A204.1 (cell line): ENCODE results near the gene GDF10.

Experiments
- FAIRE-seq: peaks from 2 replicates; lab custom pipeline; 2012; peaks lifted over from hg19 to GRCh38; lab: Jason Lieb, UNC

The GDF10 gene

DNA sequence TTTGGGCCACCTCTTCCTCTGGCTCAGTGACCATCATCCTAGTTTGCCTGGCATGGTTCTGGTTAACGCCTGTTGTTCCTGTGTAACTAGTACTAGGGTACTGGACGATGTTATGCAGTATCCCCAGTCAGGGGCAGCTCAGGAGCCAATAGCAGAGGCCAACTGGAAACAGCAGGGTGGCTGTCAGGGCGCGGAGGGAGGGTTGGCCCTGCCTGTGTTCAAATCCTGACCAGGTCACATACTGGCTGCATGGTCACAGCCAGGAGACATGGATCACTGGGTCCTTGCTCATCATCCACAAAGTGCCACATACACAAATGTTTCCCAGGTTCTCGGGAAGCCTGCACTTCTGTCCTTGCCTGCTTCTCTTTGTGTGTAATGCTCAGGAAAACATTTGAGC lies 35.9 kb downstream of the GDF10 start:
- FAIRE-seq: no peak

DNA sequence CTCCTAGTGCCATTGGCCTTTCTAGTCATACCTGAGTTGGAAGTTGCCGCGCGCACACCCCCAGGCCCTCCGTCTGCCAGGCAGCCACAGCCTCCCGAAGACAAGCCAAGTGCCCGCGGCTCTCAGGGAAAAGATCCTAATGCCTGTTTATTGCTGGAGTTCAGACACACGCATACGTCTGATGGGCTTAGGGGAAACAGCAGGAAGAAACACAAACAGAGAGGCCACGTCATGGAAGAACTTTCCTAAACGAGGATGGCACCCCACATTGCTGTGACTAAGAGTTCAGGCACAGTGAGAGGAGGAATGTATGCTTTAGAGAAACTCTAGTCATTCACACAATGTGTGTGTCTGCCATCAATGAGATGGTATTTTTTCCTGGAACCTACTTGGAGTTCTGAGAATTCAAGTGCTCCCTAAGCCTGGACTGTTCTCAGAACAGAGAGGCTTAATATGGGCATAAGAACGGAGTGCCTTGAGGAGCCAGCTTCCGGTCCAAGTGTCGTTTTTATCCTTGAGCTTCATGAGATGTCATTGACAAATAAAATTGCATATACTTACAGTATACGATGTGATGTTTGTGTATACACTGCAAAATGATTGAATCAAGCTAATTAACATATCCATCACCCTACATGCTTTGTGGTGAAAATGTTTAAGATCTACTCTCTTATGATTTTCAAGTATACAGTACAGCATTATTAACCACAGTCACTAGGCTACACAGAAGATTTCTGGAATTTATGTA lies 36.6 kb downstream of the GDF10 start:
- no peak for FAIRE-seq

- no peak for FAIRE-seq
Observed at GRCh38 chr10:47337310-47337709, 37.3 kb downstream of the GDF10 start.

DNA sequence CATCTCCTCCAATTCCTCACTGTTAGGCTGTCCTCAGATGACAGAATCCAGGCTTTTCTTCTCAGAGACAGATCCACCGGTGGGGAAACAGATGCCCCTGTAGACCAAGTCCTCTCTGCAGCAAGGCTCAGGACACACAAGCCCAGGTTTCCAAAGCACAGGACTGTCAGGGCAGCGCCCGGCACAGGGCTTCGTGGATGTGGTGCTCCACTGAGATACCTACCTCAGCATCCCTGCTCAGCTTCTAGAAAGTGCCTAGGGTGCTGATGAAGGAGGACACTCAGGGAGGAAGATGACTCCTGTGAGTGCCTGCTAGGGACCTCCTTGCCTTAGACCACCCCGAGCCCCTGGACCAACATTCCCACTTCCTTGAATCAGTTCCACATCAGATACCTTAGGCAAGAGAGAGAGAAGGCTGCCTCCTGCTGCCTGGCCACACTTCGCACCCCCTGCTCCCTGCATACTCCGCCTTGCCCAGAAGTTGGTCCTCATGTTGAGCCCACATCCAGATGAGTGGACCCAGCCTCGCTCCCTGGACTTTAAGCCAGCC lies 39.3 kb downstream of the GDF10 start:
- FAIRE-seq: no peak

DNA sequence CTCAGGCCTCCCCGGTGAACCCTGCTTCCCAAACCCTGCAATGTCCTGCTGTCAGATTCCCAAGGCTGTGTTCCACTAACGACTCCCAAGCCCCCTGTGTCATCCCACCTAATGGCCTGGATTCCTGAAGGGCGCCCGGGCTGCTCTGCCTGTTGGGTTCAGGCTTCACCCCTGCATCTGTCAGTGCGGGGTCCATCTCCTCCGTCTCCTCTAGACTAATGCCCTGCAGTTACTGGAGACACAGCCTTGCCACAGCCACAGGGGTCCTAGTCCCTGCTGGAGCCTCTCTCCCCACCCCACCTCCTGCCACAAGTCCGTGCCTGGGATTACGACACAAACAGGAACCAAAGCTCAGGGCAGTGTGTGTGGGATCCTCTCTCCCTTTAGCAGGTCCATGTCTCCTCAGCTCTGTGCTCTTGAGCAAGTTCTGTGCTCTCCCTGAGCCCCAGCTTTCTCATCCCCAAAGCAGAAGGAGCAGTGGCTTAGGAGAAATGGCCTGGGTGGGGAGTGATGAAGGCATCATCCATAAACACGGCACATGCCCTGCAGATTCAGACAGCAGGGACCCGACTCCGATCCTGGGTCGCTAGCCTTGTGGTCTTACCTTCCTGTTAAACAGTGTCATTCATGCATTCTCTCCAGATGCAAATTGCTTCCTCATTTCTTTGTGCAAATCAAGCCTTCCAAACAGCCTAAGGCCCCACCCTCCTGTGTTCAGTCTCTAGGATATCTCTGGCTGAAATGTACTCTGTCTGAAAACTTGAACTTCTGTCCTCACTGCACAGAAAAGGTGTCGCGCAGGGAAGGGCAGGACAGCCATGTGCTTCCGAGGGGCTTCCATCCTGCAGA lies 40.0 kb downstream of the GDF10 start:
- no peak for FAIRE-seq

DNA sequence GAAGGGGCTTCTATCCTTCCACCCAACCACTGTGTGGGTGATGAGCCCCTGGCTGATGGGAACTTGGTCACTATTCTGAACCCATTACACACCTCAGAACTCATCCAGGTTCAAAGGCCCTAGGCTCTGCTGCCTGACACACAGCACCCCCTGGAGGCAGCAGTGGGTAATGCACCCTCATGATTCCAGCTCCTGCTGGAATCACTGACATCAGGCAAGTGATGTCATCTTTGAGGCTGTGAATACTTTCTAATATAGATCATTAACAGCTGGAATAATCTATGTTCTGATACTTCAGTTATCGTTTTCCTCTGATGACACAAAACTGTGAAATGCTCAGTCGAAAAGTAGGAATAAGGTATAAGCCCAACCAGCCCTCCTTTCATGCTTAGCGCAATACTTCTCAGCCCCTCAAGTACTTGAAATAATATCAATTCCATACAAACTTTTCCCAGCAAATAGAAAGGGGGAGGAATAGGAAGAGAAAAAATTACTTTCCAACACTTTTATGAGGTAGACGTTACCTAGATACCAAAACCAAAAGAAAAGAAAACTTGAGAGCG lies 40.7 kb downstream of the GDF10 start:
- no peak for FAIRE-seq

GRCh38 chr10:47344996-47345870 lies 45.2 kb downstream of the GDF10 start:
- FAIRE-seq: no peak

DNA sequence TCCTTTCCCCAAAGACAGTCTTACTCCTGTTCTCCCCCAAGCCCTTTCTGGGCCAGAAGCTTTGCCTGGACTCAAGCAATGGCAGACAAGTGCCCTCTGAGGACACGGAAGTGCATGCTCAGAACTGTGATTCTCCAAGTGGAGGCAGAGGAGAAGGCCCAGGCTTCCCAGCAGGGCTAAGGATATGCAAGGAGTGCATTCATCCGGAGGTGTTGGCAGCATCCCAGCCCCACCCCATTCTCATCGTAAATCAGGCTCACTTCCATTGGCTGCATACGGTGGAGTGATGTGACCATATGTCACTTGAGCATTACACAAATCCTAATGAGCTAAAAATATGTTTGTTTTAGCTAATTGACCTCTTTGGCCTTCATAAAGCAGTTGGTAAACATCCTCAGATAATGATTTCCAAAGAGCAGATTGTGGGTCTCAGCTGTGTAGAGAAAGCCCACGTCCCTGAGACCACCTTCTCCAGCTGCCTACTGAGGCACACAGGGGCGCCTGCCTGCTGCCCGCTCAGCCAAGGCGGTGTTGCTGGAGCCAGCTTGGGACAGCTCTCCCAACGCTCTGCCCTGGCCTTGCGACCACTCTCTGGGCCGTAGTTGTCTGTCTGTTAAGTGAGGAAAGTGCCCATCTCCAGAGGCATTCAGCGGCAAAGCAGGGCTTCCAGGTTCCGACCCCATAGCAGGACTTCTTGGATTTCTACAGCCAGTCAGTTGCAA lies 46.7 kb downstream of the GDF10 start:
- FAIRE-seq: no peak

DNA sequence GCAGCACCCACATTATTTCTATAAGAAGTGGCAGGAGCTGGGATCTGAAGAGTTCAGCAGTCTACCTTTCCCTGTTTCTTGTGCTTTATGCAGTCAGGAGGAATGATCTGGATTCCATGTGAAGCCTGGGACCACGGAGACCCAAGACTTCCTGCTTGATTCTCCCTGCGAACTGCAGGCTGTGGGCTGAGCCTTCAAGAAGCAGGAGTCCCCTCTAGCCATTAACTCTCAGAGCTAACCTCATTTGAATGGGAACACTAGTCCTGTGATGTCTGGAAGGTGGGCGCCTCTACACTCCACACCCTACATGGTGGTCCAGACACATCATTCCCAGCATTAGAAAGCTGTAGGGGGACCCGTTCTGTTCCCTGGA lies 47.3 kb downstream of the GDF10 start:
- no peak for FAIRE-seq

GRCh38 chr10:47348138-47348651 lies 48.2 kb downstream of the GDF10 start, which contains the start of gene RBP3:
RBP3 (plus strand) TSS chr10:47348363; CDS start chr10:47348485, 122 bp downstream.
- FAIRE-seq: no peak

- no peak for FAIRE-seq
Observed at GRCh38 chr10:47348661-47349470, 48.9 kb downstream of the GDF10 start.

DNA sequence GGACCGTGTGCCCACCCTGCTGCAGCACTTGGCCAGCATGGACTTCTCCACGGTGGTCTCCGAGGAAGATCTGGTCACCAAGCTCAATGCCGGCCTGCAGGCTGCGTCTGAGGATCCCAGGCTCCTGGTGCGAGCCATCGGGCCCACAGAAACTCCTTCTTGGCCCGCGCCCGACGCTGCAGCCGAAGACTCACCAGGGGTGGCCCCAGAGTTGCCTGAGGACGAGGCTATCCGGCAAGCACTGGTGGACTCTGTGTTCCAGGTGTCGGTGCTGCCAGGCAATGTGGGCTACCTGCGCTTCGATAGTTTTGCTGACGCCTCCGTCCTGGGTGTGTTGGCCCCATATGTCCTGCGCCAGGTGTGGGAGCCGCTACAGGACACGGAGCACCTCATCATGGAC lies 49.5 kb downstream of the GDF10 start:
- FAIRE-seq: no peak

DNA sequence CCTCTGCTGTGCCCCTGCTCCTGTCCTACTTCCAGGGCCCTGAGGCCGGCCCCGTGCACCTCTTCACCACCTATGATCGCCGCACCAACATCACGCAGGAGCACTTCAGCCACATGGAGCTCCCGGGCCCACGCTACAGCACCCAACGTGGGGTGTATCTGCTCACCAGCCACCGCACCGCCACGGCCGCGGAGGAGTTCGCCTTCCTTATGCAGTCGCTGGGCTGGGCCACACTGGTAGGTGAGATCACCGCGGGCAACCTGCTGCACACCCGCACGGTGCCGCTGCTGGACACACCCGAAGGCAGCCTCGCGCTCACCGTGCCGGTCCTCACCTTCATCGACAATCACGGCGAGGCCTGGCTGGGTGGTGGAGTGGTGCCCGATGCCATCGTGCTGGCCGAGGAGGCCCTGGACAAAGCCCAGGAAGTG lies 50.0 kb downstream of the GDF10 start:
- FAIRE-seq: no peak

GRCh38 chr10:47350671-47351640 lies 51.0 kb downstream of the GDF10 start:
- no peak for FAIRE-seq

- FAIRE-seq: no peak
Observed at GRCh38 chr10:47351899-47352815, 52.2 kb downstream of the GDF10 start.

DNA sequence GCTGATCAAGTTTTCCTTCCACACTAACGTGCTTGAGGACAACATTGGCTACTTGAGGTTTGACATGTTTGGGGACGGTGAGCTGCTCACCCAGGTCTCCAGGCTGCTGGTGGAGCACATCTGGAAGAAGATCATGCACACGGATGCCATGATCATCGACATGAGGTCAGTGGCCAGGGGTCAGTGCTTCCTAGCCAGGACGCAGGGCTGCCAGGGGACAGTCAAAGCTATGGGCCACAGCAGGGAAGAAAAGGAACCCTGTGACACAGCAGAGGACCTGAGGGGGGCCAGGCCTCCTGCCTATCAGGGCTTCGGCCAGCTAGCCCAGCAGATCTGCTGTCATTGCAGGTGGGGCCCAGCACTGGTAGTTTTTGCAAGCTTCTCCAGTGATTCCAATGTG lies 53.4 kb downstream of the GDF10 start:
- no peak for FAIRE-seq

- no peak for FAIRE-seq
Observed at GRCh38 chr10:47354165-47354564, 54.2 kb downstream of the GDF10 start.

- FAIRE-seq: no peak
Observed at GRCh38 chr10:47354900-47355299, 54.9 kb downstream of the GDF10 start.
